Measurements from ENCODE around the gene SPATA31D4. TPM values are rescaled to one million over a fixed set of nuclear protein-coding genes. Genes with fewer than 3 reads are reported as not detected.
"Not testable (repeated sequence)": the region's sequence is repeated elsewhere in the genome, so short reads cannot be mapped to it uniquely, and the experiment has no call there.

SPATA31D4 gene
- total and polyA plus RNA-seq, 10 donors, result 0.02 TPM; not detected in 9

GRCh38 chr9:81906671-81907070 is 21.6 kb upstream of the SPATA31D4 start:
- H3K36me3 ChIP-seq, result no peaks in the 10 kb centered on the region
- H3K27ac ChIP-seq, result no peak overlapping the region
- intact Hi-C loops (cut with DNase I; ENCODE audit: low total_unique reads), result no loop called here
- no peak for TF ChIP-seq CTCF (IDR thresholded peaks at IDR 0.05 in 8 of 11, conservative IDR thresholded peaks at IDR 0.05 in 3 of 11)
- no peak for TF ChIP-seq POLR2AphosphoS5 (IDR thresholded peaks at IDR 0.05)
- TF ChIP-seq POLR2A (IDR thresholded peaks at IDR 0.05), result no peak
- WGBS, 5 donors, result 76 to 89% (median 81%) methylated on average over 3 of the region's 3 CpGs
- no peaks in the 10 kb centered on the region for H3K27me3 ChIP-seq (replicated peaks in 1 of 7)
- no peak for DNase-seq
- no peaks in the 10 kb centered on the region for H3K9me3 ChIP-seq
- H3K4me3 ChIP-seq, result no peak overlapping the region
- H3K4me1 ChIP-seq, result no peaks in the 10 kb centered on the region

GRCh38 chr9:81912135-81912534 is 16.1 kb upstream of the SPATA31D4 start:
- H3K9me3 ChIP-seq, result no peaks in the 10 kb centered on the region
- no peak for DNase-seq
- no peaks in the 10 kb centered on the region for H3K36me3 ChIP-seq
- TF ChIP-seq POLR2A (IDR thresholded peaks at IDR 0.05) (no peak), POLR2AphosphoS5 (IDR thresholded peaks at IDR 0.05) (no peak), CTCF (IDR thresholded peaks at IDR 0.05 in 8 of 11, conservative IDR thresholded peaks at IDR 0.05 in 3 of 11) (no peak)
- intact Hi-C loops (cut with DNase I; ENCODE audit: low total_unique reads), result no loop called here
- peaks cover 0 to 6% (median 0%) of the 10 kb centered on the region in 7 donors for H3K27me3 ChIP-seq (replicated peaks in 1 of 7)
- H3K27ac ChIP-seq, result no peak overlapping the region
- no peaks in the 10 kb centered on the region for H3K4me1 ChIP-seq
- H3K4me3 ChIP-seq, result no peak overlapping the region
- 86 to 93% (median 90%) methylated on average over 6 of the region's 6 CpGs for WGBS, 5 donors

GRCh38 chr9:81915801-81916505 is 12.3 kb upstream of the SPATA31D4 start:
- Histone ChIP-seq H3K27ac (no peak overlapping the region), H3K27me3 (replicated peaks in 1 of 7) (peaks cover 0 to 6% (median 0%) of the 10 kb centered on the region in 7 donors), H3K4me1 (no peaks in the 10 kb centered on the region), H3K4me3 (no peak overlapping the region), H3K36me3 (no peaks in the 10 kb centered on the region), H3K9me3 (no peaks in the 10 kb centered on the region)
- DNase-seq, result no peak
- TF ChIP-seq POLR2A (IDR thresholded peaks at IDR 0.05) (no peak), CTCF (IDR thresholded peaks at IDR 0.05 in 8 of 11, conservative IDR thresholded peaks at IDR 0.05 in 3 of 11) (no peak), POLR2AphosphoS5 (IDR thresholded peaks at IDR 0.05) (no peak)
- intact Hi-C loops (cut with DNase I; ENCODE audit: low total_unique reads), result no loop called here
- WGBS, 5 donors, result 86 to 94% (median 91%) methylated on average over 5 of the region's 5 CpGs

GRCh38 chr9:81918507-81918906 is 9.7 kb upstream of the SPATA31D4 start:
- H3K36me3 ChIP-seq; H3K4me3 ChIP-seq; H3K9me3 ChIP-seq; H3K4me1 ChIP-seq; intact Hi-C loops (cut with DNase I; ENCODE audit: low total_unique reads); H3K27ac ChIP-seq; DNase-seq; H3K27me3 ChIP-seq (replicated peaks in 1 of 7): not testable (repeated sequence)
- 20 to 52% (median 36%) methylated on average over 1 of the region's 3 CpGs for WGBS, 5 donors

GRCh38 chr9:81930147-81930546 is 1.9 kb downstream of the SPATA31D4 start:
- H3K27ac ChIP-seq; DNase-seq; H3K9me3 ChIP-seq; H3K4me1 ChIP-seq; intact Hi-C loops (cut with DNase I; ENCODE audit: low total_unique reads); H3K36me3 ChIP-seq; H3K4me3 ChIP-seq; H3K27me3 ChIP-seq (replicated peaks in 1 of 7): not testable (repeated sequence)
- no CpG with 5 or more reads among the region's 6 CpGs for WGBS, 5 donors

- H3K9me3 ChIP-seq; DNase-seq; H3K27me3 ChIP-seq (replicated peaks in 1 of 7); H3K4me1 ChIP-seq; intact Hi-C loops (cut with DNase I; ENCODE audit: low total_unique reads); H3K36me3 ChIP-seq; H3K4me3 ChIP-seq; H3K27ac ChIP-seq: not testable (repeated sequence)
- WGBS, 5 donors, result no CpG with 5 or more reads among the region's 3 CpGs
Measured at GRCh38 chr9:81933547-81933946, 5.3 kb downstream of the SPATA31D4 start.

GRCh38 chr9:81943393-81943792 is 15.2 kb downstream of the SPATA31D4 start, which contains the start of gene SPATA31D3:
TSS of gene SPATA31D3 (plus strand) at chr9:81943500. CDS start at chr9:81943586, 86 bp downstream.
- H3K9me3 ChIP-seq; intact Hi-C loops (cut with DNase I; ENCODE audit: low total_unique reads); H3K36me3 ChIP-seq; DNase-seq; H3K27me3 ChIP-seq (replicated peaks in 1 of 7); H3K4me3 ChIP-seq; H3K4me1 ChIP-seq; H3K27ac ChIP-seq: not testable (repeated sequence)
- WGBS, 5 donors, result no CpG with 5 or more reads among the region's 2 CpGs

GRCh38 chr9:81948650-81949049 is 20.4 kb downstream of the SPATA31D4 start:
- DNase-seq; intact Hi-C loops (cut with DNase I; ENCODE audit: low total_unique reads); H3K9me3 ChIP-seq; H3K36me3 ChIP-seq; H3K4me1 ChIP-seq; H3K4me3 ChIP-seq; H3K27ac ChIP-seq; H3K27me3 ChIP-seq (replicated peaks in 1 of 7): not testable (repeated sequence)
- WGBS, 5 donors, result 40 to 88% (median 58%) methylated on average over 1 of the region's 3 CpGs; no CpG with 5 or more reads in 2 of the 5 donors

All from spleen (tissue), 11 donors.